Adrenal gland (tissue), 5 donors: ENCODE results near the gene HDAC10.

Experiments used
- POLR2A ChIP-seq, 2 donors: fragments of 450-650 bp; IDR thresholded peaks; one replicate each; pipeline ENCODE4 v1.6.1; 2017; ENCODE audit warnings: antibody characterized with exemption in 2 of 2, mild to moderate bottlenecking in 2 of 2, moderate library complexity in 1 of 2
- TF ChIP-seq, protein P1 (sequence below), 6 experiments: fragments of 450-650 bp in 4 of 6; fragments of 200-600 bp in 2 of 6; sonication (generic) in 1 of 6; IDR thresholded peaks; 1 replicate in 5 of 6; 2 replicates in 1 of 6; pipeline versions ENCODE4 v1.5.1 to v1.8.0; 2016 to 2021; ENCODE audit warnings: antibody characterized with exemption in 6 of 6, mild to moderate bottlenecking in 2 of 6, moderate library complexity in 1 of 6
- donor health status: DM: no; HTN: no; CAD: no.

DNA sequence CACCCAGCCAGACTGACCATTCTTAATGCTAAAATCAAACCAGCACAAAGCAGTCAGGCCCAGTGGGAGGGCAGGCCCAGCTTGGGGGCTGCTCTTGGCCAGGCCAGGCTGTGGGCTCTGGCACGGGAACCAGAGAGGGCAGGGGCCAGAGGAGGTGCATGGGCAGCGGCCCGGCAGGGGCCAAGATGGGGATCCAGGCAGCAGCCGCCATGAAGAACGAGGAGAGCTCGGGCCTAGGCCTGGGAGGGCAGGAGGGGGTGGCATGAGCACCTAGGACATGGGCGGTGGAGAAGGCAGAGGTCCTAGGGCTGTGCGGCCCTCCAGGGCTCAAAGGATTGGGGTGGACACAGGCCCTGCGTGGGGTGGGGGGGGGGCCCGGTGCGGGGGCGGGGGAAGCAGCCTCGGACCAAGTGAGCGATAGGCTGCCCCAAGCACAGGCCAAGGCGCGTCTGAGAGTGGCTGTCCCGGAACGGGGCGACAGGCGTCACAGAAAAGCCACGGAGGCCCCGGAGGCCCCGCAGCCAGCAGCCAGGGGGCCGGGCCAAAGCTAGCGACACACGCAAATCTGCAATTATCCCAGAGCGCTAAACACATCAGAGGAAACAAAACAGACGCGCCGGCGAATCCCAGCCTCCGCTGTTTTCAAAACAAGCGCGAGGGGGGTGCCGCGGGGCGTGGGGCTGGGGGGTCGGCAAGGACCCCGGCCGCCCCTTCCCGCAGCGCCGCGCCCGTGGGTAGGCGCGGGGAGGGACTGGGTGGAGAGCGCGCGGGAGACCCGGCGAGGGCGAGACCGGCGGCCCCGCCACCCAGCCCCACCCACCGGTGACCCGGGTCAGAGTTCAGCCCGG is 48.1 kb upstream of the HDAC10 start:
- TF ChIP-seq, protein P1, sequence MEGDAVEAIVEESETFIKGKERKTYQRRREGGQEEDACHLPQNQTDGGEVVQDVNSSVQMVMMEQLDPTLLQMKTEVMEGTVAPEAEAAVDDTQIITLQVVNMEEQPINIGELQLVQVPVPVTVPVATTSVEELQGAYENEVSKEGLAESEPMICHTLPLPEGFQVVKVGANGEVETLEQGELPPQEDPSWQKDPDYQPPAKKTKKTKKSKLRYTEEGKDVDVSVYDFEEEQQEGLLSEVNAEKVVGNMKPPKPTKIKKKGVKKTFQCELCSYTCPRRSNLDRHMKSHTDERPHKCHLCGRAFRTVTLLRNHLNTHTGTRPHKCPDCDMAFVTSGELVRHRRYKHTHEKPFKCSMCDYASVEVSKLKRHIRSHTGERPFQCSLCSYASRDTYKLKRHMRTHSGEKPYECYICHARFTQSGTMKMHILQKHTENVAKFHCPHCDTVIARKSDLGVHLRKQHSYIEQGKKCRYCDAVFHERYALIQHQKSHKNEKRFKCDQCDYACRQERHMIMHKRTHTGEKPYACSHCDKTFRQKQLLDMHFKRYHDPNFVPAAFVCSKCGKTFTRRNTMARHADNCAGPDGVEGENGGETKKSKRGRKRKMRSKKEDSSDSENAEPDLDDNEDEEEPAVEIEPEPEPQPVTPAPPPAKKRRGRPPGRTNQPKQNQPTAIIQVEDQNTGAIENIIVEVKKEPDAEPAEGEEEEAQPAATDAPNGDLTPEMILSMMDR (IDR thresholded peaks at IDR 0.05), result no peak
- no peak for TF ChIP-seq POLR2A (IDR thresholded peaks at IDR 0.05)
